SK-N-MC (cell line): ENCODE measurements around the gene VWA3A.

ENCODE experiments used
- DNase-seq: peaks from one replicate; pipeline ENCODE4 v3.0.0-alpha.2; 2011; ENCODE audit warnings: low read depth, low spot score
- H3K27ac ChIP-seq: fragments of 200-600 bp; sonication (generic); 2 replicates; pipeline ENCODE4 v1.5.1; 2016; ENCODE audit warnings: mixed run types
- H3K36me3 ChIP-seq: fragments of 200-600 bp; sonication (generic); 2 replicates; pipeline ENCODE4 v1.6.1; 2017; ENCODE audit warnings: antibody characterized with exemption, low read length, mixed read lengths; ENCODE audit not compliant: insufficient read depth
- H3K4me3 ChIP-seq: fragments of 200-600 bp; sonication (generic); 2 replicates; pipeline ENCODE4 v1.5.1; 2016
- H3K9ac ChIP-seq: fragments of 200-600 bp; sonication (generic); 2 replicates; pipeline ENCODE4 v1.8.0; 2017; ENCODE audit warnings: mixed run types, mixed read lengths; ENCODE audit not compliant: insufficient read length
- H3K9me3 ChIP-seq: fragments of 200-600 bp; sonication (generic); 2 replicates; pipeline ENCODE4 v1.6.1; 2017; ENCODE audit warnings: low read depth, mild to moderate bottlenecking, antibody characterized with exemption, low read length, moderate library complexity, mixed read lengths
- EZH2 ChIP-seq: fragments of 200-600 bp; sonication (generic); IDR thresholded peaks from one replicate; pipeline ENCODE4 v1.6.1; 2017; ENCODE audit warnings: antibody characterized with exemption
- FOXP2 ChIP-seq: optimal IDR thresholded peaks from 2 replicates; pipeline ENCODE3; 2011; ENCODE audit warnings: mild to moderate bottlenecking, moderate library complexity; ENCODE audit not compliant: insufficient read depth; ENCODE audit errors: extremely low read length, control extremely low read depth
- POLR2AphosphoS5 ChIP-seq: IDR thresholded peaks from 2 replicates; pipeline ENCODE4 v1.6.1; 2012; ENCODE audit warnings: mild to moderate bottlenecking, low read depth, low read length, borderline replicate concordance

Gene VWA3A

DNA sequence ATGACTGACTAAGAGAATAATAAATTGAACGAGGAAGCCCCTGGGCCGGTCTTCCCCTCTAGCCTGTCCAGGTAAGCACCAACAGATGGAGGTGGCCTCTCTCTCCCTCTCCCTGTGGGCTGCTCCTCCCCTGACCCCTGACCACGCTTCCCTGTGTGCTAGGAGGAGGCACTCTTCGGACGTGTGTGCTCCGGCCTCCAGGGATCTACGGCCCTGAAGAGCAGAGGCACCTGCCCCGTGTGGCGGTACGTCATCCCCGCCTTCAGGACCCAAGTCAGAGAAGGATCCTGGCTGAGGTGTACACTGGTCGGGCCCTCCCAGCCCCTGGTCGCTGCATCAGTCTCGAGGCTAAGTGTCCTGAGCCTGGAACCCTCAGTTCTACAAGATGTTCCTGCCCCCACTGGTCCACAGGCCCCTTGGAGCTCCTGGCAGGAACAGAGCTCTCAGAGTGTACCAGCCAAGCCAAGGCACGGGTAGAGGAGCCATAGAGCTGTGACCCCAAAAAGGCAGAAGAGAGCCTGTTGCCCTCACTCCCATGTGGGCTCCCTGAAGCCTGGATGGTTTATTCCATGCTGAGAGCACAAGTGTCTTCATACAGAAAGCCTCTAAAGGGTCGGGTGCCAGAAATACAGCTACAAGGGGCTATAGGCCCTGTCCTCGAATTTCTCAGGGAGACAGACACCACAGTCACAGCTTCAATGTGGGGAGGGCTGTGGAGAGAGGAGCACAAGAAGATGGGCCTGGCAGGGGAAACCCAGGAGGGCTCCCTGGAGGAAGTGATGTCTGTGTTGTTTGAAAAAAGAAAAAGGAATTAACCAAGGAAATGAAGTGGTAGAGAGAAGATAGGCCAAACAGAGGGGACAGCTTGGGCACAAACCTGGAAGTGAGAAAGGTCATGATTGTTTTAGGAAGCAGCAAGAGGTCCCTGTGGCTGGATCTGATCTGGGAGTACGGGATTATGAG lies 85.9 kb downstream of the VWA3A start:
- Histone ChIP-seq H3K27ac (no peak overlapping the region), H3K4me3 (no peak overlapping the region), H3K36me3 (no peaks in the 10 kb centered on the region), H3K9ac (no peak overlapping the region), H3K9me3 (no peaks in the 10 kb centered on the region)
- no peak for DNase-seq
- TF ChIP-seq FOXP2, result no peak
- no peak for TF ChIP-seq POLR2AphosphoS5
- no peak for TF ChIP-seq EZH2

DNA sequence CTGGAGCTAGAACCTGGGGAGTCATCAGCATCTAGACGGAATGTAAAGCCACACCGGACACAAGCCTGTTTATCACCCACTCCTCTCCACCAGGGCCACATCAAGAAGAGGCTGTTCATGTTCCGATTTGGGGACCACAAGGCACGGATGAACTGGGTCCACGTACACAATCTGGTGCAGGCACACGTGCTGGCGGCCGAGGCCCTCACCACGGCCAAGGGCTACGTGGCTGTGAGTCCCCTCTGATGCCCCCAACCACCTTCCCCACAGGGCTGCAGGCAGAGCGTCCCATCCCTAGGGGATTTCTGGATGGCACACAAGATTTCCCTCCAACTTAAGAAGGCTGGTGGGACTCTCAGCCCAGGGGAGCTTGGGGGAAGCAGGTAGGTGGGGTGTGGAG lies 89.1 kb downstream of the VWA3A start:
- Histone ChIP-seq H3K27ac (no peak overlapping the region), H3K36me3 (no peaks in the 10 kb centered on the region), H3K9ac (no peak overlapping the region), H3K9me3 (no peaks in the 10 kb centered on the region), H3K4me3 (no peak overlapping the region)
- no peak for DNase-seq
- no peak for TF ChIP-seq EZH2
- no peak for TF ChIP-seq FOXP2
- TF ChIP-seq POLR2AphosphoS5, result no peak

DNA sequence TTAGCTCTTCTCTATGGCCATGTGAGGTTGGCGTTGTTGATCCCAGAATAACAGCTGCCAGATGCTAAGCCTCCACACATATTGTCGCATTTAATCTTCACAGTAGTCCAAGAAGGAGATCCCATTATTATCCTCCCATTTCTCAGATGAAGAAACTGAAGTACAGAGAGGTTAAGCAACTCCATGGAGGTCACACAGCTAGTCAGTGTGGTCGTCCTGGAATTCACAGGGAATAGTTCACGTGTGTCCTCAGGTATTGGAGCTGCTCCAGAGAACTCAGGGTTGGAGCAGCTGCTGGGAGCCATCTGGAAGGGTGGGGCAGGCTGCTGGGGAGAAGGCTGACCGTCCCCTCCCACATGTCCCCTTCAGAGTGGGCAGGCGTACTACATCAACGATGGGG lies 89.5 kb downstream of the VWA3A start:
- H3K9ac ChIP-seq, result no peak overlapping the region
- DNase-seq, result no peak
- no peaks in the 10 kb centered on the region for H3K36me3 ChIP-seq
- H3K27ac ChIP-seq, result no peak overlapping the region
- H3K4me3 ChIP-seq, result no peak overlapping the region
- H3K9me3 ChIP-seq, result no peaks in the 10 kb centered on the region
- TF ChIP-seq FOXP2 (no peak), EZH2 (no peak), POLR2AphosphoS5 (no peak)

DNA sequence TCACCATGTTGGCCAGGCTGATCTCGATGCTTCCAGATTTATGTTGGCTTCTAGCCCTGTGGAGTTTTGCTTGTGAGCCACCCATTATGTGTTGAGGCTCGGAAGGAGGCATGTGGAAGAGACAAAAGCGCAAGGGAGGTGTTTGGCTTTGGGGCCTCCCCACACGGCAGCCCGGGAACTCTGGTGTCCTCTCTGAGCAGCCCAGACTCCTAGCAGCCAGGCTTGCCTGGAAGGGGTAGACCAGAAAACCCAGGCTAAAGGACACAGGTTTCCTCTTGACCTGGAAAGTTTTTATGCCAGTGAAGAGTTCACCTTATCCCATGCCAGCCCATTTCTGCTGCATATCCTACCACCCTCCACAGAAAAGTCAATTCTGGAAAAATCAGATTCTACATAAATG lies 91.0 kb downstream of the VWA3A start:
- no peak for TF ChIP-seq POLR2AphosphoS5
- no peak for TF ChIP-seq FOXP2
- TF ChIP-seq EZH2, result no peak
- Histone ChIP-seq H3K4me3 (no peak overlapping the region), H3K9ac (no peak overlapping the region), H3K9me3 (no peaks in the 10 kb centered on the region), H3K27ac (no peak overlapping the region), H3K36me3 (no peaks in the 10 kb centered on the region)
- DNase-seq, result no peak

DNA sequence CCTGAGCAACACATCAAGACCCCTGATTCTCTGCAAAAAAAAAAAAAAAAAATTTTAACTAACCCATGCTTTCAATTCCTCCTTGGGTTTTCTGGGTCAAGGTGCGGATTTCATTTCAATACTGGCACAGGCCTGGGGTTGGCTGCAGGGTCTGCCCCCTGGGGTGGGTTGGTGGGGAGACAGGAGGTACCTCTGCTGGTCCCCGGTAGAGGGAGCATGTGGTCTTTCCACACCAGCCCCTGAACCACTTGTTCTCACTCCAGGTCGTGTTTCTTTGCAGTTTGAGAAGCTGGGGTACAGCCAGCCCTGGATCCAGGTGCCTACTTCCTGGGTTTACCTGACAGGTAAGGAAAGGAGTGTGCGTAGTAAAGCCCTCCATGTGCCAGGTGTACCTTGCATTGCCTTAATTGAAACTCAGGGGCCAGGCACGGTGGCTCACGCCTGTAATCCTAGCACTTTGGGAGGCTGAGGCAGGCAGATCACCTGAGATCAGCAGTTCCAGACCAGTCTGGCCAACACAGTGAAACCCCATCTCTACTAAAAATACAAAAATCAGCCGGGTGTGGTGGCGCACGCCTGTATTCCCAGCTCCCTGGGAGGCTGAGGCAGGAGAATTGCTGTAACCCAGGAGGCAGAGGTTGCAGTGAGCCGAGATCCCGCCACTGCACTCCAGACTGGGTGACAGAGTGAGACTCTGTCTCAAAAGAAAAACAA lies 91.7 kb downstream of the VWA3A start:
- Histone ChIP-seq H3K9me3 (no peaks in the 10 kb centered on the region), H3K9ac (no peak overlapping the region), H3K36me3 (no peaks in the 10 kb centered on the region), H3K27ac (no peak overlapping the region), H3K4me3 (no peak overlapping the region)
- TF ChIP-seq EZH2 (no peak), FOXP2 (no peak), POLR2AphosphoS5 (no peak)
- DNase-seq, result no peak

DNA sequence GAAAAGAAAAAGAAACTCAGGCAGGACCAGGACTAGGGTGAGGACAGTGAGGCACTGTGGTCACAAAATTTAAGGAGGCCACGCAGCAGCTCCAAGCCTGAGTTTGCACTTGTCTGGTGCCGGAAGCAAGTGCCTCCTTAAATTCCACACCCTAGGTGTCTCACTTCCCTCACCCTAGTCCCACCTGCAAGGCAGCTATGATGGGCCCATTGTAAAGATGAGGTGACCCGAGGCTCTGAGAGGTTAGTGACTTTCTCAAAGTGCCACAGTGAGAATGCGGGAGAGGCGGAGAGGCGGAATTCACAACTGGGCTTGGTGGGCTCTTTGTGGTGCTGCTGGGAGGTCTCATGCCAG lies 92.3 kb downstream of the VWA3A start:
- no peaks in the 10 kb centered on the region for H3K9me3 ChIP-seq
- DNase-seq, result no peak
- no peak overlapping the region for H3K4me3 ChIP-seq
- TF ChIP-seq EZH2 (no peak), POLR2AphosphoS5 (no peak), FOXP2 (no peak)
- no peak overlapping the region for H3K9ac ChIP-seq
- H3K36me3 ChIP-seq, result no peaks in the 10 kb centered on the region
- H3K27ac ChIP-seq, result no peak overlapping the region

DNA sequence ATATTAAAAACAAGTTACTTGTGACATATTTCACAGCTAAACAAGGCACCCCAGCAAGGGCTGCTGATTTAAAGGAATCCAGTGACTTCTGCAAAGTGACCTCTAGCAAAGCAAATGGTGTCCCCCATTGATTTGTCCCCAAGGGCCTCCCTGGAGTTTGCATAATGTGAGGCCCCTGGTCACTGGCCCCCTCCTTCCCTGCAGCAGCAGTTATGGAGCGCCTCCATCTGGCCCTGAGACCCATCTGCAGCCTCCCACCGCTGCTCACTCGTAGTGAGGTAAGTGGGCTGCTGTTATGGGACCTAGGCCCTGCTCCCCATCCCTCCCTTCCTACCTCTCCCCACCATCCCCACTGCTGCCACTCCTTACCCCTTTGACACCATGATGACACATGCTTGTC lies 94.2 kb downstream of the VWA3A start:
- H3K9ac ChIP-seq, result no peak overlapping the region
- no peak for TF ChIP-seq EZH2
- TF ChIP-seq POLR2AphosphoS5, result no peak
- H3K36me3 ChIP-seq, result no peaks in the 10 kb centered on the region
- DNase-seq, result no peak
- H3K4me3 ChIP-seq, result no peak overlapping the region
- no peak overlapping the region for H3K27ac ChIP-seq
- no peaks in the 10 kb centered on the region for H3K9me3 ChIP-seq

DNA sequence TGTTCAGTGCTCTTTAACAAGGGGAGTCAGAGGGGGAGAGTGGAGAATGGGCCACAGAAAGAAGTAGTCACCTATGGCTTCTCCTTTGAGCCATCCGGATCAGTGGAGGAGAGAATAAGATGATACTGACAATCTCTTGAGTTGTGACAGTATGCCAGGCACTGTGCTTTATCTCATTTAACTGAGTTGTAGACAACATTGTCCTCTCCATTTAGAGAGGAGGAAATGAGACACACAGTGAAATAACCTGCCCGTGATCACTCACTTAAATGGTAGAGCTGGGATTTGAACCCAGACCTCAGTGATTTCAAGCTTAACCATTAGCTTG lies 95.9 kb downstream of the VWA3A start:
- DNase-seq, result no peak
- Histone ChIP-seq H3K36me3 (no peaks in the 10 kb centered on the region), H3K9ac (no peak overlapping the region), H3K4me3 (no peak overlapping the region), H3K27ac (no peak overlapping the region), H3K9me3 (no peaks in the 10 kb centered on the region)
- TF ChIP-seq POLR2AphosphoS5, result no peak
- TF ChIP-seq EZH2, result no peak
- TF ChIP-seq FOXP2, result no peak
